Mesothelial cell of epicardium (in vitro differentiated cells): ENCODE measurements around the gene VEGFB. TPM values are rescaled to one million over a fixed set of nuclear protein-coding genes. Genes with fewer than 3 reads are reported as not detected.
A peak's percentile ranks its signal among the peaks of the same experiment; 100 is the strongest.

Source experiments
- DNase-seq, 2 experiments: peaks; one replicate each; pipeline ENCODE4 v3.0.0; 2021; ENCODE audit warnings: low spot score in 2 of 2; ENCODE audit not compliant: unreplicated experiment in 2 of 2
- H3K27ac Mint-ChIP-seq: 2 replicates; pipeline ENCODE4 v1.8.0; 2021; ENCODE audit warnings: mixed read lengths
- H3K27me3 Mint-ChIP-seq: 2 replicates; pipeline ENCODE4 v1.8.0; 2021; ENCODE audit warnings: low read depth, mixed read lengths
- H3K36me3 Mint-ChIP-seq: 2 replicates; pipeline ENCODE4 v1.8.0; 2021; ENCODE audit warnings: mixed read lengths
- H3K4me1 Mint-ChIP-seq: 2 replicates; pipeline ENCODE4 v1.8.0; 2021; ENCODE audit warnings: mixed read lengths
- H3K4me3 Mint-ChIP-seq: 2 replicates; pipeline ENCODE4 v1.8.0; 2021; ENCODE audit warnings: mild to moderate bottlenecking, moderate library complexity, mixed read lengths
- H3K9me3 Mint-ChIP-seq: 2 replicates; pipeline ENCODE4 v1.8.0; 2021; ENCODE audit warnings: mixed read lengths
- CTCF ChIP-seq: fragments of 200-600 bp; sonication (generic); IDR thresholded peaks from one replicate; pipeline ENCODE4 v1.5.0; 2021; ENCODE audit warnings: antibody characterized with exemption; ENCODE audit not compliant: unreplicated experiment
- total RNA-seq: library from RNA; stranded (reverse); gene quantifications from 3 replicates; pipeline ENCODE4 v1.2.1, GENCODE V29; 2021

Gene VEGFB
- total RNA-seq, 1 donor from 2014 or later: 83.2 TPM

- Mint-ChIP-seq H3K4me1 (peaks cover 24% of the 10 kb centered on the region), H3K4me3 (peak overlapping the region; percentile 81), H3K36me3 (no peaks in the 10 kb centered on the region), H3K9me3 (no peaks in the 10 kb centered on the region), H3K27ac (peak overlapping the region; percentile 66), H3K27me3 (no peaks in the 10 kb centered on the region)
- no peak for DNase-seq
- no peak for TF ChIP-seq CTCF
These were observed 7.8 kb upstream of the VEGFB start for GRCh38 chr11:64226507-64227051.

- no peaks in the 10 kb centered on the region for H3K36me3 Mint-ChIP-seq
- H3K27me3 Mint-ChIP-seq: no peaks in the 10 kb centered on the region
- H3K4me1 Mint-ChIP-seq: peaks cover 29% of the 10 kb centered on the region
- no peak for TF ChIP-seq CTCF
- peak overlapping the region; percentile 43 for H3K27ac Mint-ChIP-seq
- no peak for DNase-seq
- peak overlapping the region; percentile 81 for H3K4me3 Mint-ChIP-seq
- no peaks in the 10 kb centered on the region for H3K9me3 Mint-ChIP-seq
These were observed 6.9 kb upstream of the VEGFB start for GRCh38 chr11:64227405-64227956.

- no peak for TF ChIP-seq CTCF
- Mint-ChIP-seq H3K4me1 (peaks cover 29% of the 10 kb centered on the region), H3K9me3 (no peaks in the 10 kb centered on the region), H3K27ac (peak overlapping the region; percentile 86), H3K4me3 (peak overlapping the region; percentile 83), H3K27me3 (no peaks in the 10 kb centered on the region), H3K36me3 (no peaks in the 10 kb centered on the region)
- DNase-seq: no peak
These were observed 5.2 kb upstream of the VEGFB start for GRCh38 chr11:64229090-64229743.

- H3K36me3 Mint-ChIP-seq: no peaks in the 10 kb centered on the region
- no peaks in the 10 kb centered on the region for H3K27me3 Mint-ChIP-seq
- peak overlapping the region; percentile 86 for H3K27ac Mint-ChIP-seq
- DNase-seq: no peak
- peaks cover 29% of the 10 kb centered on the region for H3K4me1 Mint-ChIP-seq
- TF ChIP-seq CTCF: no peak
- no peaks in the 10 kb centered on the region for H3K9me3 Mint-ChIP-seq
- H3K4me3 Mint-ChIP-seq: peak overlapping the region; percentile 83
These were observed 4.6 kb upstream of the VEGFB start for GRCh38 chr11:64229744-64230170.

GRCh38 chr11:64230171-64230984 is 4.0 kb upstream of the VEGFB start, which contains the start of gene DNAJC4:
Gene DNAJC4 (plus strand): TSS chr11:64230548. CDS start chr11:64230855, 307 bp downstream.
- peak; percentile 80 to 87 for DNase-seq
- Mint-ChIP-seq H3K4me1 (peaks cover 28% of the 10 kb centered on the region), H3K9me3 (no peaks in the 10 kb centered on the region), H3K27ac (peak within 1 kb of the TSS; percentile 86), H3K4me3 (peak within 1 kb of the TSS; percentile 83), H3K27me3 (no peaks in the 10 kb centered on the region), H3K36me3 (no peaks in the 10 kb centered on the region)
- TF ChIP-seq CTCF: no peak
